Stimulated activated CD4-positive, alpha-beta T cell treated with anti-CD3 and anti-CD28 coated beads, Interleukin-12 subunit alpha, Interleukin-12 subunit beta, amount 100 ng/mL, for 48 hours (primary cell): ENCODE measurements around the gene KIAA0930.

Experiments
- DNase-seq, 3 donors: peaks; one replicate each; pipeline ENCODE4 v3.0.0-alpha.2; 2020; ENCODE audit warnings: low read depth in 2 of 3, low spot score in 1 of 3

Gene KIAA0930

DNA sequence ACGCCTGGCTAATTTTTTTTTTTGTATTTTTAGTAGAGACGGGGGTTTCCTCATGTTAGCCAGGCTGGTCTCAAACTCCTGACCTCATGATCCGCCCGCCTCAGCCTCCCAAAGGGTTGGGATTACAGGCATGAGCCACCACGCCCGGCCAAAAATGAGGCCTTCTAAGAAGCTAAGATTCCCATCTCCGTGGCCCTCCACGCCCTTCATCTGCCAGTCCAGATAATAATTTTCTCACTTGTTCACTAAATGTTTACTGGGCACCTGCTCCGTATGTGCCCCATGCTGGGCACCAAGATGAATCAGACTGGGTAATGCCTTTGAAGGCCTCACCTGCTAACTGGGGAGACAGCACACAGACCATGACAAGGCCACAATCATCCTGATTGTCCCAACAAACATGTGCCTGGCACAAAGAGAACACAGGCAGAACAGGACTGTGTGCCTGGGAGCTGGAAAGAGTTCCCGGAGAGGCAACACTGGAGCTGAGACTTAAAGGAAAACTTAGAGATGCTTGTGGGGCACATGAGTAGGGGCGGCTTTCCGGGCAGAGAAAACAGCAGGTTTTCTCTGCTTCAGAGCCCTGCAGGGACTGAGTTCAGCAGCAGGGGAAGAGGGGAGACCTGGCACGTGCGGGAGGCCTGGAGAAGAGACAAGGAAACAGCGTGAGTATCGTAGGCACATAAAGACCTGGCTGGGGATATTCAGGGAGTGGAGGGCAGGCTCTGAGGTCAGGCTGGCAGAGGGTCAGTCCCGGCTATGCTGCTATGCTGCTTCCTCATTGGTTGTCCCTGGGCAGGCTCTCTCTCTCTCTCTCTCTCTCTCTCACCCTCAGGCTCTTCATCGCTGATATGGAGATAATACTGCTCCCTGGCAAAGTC lies 2.4 kb downstream of the KIAA0930 start:
- no peak for DNase-seq

GRCh38 chr22:45237065-45237990 lies 3.4 kb downstream of the KIAA0930 start:
- DNase-seq: no peak

DNA sequence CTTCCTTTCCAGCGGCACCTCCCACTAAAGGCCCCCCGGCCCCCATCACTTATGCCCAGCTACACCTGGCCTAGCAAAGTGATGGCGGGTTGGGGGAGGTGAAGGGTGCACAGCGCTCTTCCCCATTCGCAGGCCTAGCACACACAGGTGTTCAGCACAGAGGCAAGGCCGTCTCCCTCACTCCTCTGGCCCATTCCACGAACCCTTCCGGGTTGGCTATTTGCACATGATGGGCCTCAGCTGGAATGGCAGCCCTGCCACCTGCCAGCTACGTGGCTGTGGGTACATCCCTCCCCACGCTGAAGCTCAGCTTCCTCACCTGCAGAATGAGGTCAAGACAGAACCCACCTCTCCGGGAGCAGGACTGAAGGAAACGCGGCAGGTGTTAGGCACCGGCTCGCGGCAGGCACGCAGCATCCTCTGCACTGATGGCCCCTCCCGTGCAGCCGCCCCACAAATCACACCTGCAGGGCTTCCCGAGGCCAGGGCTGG lies 4.8 kb downstream of the KIAA0930 start:
- no peak for DNase-seq

DNA sequence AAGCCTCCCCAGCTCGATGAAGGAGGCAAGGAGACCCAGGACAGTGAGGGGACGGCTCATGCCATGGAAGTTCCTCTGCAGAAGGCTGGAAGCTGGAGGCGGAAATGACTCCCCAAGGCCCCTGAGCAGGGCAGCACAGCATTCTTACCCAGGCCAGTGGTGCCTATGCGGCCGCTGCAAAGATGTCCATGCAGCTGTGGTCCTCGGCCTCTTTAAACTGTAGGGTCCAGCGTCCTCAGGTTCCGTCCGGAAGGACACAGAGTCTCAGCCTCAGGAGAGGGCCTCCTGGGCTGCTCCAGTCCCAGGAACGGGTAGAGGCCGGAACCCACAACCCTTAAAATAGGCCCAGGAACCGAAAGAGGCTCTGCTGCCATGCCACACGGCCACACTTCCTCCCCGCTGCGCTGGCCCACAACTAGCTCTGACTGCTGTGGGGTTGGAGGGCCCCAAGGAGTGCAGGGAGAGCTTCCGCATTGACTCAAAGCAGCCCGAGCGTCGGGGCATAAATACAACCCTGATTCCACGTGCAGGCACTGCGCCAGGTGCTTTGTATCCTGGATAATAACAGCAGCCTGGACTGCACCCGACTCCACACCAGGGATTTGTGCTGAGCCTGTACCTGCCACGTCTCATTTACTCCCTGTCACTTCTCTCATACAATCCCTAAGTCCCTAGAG lies 5.5 kb downstream of the KIAA0930 start:
- no peak for DNase-seq

GRCh38 chr22:45233827-45234226 lies 6.9 kb downstream of the KIAA0930 start:
- DNase-seq: no peak

- no peak for DNase-seq
Measured at GRCh38 chr22:45233386-45233785, 7.3 kb downstream of the KIAA0930 start.

DNA sequence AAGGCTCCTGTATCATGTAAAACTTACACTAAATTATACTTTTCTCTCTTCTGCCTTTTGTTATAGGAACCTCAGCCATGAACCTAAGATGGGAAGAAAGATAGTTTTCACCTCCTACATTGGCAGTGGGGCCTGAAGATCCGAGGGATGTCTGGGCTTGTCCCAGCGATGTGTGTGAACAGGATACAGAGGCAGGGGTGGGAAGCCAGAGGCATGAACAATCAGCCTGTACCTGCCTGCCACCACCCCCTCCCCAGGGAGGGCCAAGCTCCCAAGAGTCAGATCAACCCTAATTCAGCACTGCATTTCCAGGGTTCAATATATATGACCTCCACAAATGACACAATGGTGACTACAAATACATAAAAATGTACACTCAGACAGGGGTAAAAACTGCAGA lies 9.4 kb downstream of the KIAA0930 start:
- DNase-seq: no peak

GRCh38 chr22:45230026-45230721 lies 10.5 kb downstream of the KIAA0930 start:
- no peak for DNase-seq

DNA sequence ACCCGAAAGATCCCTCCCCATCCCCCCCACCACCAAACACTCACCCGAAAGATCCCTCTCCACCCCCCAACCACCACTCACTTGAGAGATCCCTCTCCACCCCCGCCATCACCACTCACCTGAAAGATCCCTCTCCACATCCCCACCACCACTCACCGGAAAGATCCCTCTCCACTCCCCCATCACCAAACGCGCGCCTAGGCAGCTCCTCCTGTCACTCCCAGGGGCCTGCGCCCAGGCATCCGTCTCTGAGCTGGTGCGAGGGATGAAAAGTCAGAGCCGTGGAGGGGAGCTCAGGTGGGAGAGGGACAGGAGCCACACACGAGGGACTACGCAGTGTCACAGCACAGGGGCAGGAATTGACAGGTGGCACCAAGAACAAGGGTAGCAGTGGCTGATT lies 11.5 kb downstream of the KIAA0930 start:
- DNase-seq: no peak

DNA sequence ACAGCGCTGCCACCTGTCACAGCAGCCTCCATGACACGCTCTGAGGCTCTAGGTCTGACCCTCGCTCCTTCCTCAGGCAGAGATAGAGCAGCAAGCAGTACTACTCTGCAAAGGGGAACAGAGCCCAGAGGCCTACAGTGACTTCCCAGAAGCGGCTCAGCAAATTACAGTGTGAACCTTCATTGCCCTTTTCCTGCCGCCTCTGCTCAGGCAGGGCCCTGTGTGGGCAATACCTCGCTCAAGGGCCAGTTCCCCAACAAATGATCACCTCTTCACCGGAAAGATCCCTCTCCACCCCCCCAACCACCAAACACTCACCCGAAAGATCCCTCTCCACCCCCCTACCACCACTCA lies 12.3 kb downstream of the KIAA0930 start:
- no peak for DNase-seq

DNA sequence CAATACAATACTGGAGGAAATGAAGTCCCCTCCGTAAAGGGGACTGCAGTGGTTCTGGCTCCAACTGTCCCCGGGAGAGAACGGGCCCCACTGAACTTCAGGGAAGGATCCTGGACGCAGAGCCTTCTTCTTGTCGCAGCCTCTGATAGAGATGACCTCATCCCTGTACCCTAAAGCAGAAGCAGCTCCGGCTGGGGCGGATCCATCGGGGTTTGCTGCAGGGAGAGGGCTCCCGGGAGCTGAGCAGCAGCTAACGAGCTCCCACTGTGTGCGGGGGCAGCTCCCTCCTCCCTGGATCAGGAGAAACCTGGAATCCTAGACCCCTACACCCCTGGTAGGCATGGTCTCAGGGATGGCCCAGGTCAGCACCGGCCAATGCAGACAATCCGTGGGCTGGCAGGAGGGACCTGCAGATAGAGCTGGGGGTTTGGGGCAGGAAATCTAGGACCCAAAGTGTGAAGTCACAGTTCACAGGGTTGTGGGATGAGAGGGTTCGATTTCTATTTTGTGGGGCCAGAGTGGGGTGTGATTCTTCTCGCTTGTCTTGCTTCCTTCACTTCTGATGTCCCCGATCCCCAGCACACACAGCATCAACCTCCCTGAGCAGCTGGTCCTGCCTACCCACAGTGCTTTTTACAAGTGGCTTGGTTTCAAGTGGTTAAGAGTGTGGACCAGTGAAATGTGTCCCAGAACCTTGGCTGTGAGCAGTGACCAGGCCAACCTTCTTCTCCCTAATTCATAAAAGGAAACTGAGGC lies 12.9 kb downstream of the KIAA0930 start:
- no peak for DNase-seq

DNA sequence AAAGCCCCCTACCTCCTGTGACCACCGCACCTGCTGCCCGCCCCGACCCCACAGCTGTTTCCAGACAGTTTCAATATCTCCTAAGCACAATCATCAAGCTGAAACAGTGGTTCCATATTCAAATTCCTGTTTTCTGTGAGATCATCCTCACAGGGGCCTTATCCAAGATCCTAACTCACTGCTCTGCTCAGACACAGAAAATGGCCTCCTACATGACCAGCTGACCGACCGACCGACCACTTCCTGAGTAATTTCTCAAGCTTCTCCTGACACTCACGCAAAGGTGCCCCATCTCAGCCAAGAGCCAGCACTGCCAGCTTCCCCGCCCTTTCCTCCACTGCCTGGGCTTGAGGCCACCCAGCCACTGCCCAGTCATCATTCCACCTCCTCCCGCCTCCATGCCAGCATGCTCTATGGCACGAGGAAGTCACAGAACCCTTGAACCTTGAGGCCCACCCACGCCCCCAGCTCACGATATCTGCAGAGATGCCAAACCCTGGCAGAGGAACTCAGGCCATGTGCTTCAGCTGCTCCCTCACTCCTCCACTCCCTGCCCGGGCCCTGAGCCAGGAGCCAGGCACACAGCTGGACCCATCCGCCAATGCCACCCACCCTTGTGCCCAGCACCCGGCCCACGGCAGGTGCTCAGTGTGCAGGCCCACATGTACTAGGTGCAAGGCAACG lies 14.0 kb downstream of the KIAA0930 start:
- DNase-seq: no peak

GRCh38 chr22:45225732-45226502 lies 14.8 kb downstream of the KIAA0930 start:
- no peak for DNase-seq

DNA sequence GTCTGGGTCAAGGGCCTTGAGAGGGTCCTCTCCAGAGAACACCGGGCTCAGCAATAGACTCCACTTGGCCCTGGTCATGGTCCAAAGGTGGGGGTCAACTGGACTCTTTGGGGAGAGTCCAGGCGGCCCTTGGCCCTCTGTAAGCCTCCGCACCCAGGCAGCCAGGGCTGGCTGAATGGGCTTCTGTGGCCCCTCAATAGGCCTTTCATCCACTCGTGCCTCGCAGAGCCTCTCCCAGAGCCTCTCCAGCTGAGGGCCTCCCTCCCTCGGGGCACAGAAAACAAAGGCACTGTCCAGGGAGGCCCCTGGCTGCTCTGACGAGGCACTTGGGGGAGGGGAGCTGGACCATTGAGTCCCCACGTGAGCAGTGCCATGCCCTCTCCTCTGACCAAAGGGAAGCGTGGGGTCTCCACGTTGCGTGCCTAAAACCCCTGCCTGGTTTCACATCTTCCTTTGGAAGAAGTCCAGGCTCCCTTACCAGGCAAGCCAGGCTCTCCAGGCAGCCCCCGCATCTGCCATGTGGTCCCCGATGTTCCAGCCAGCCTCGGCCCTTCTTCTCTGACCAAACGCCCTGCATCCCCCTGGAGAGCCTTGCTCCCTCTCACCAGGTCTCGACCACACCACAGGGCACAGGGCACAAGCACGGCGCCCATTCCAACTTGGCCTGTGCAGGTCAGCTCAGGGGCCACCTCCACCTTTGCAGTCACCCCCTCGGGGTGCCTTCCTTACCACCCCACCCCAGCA lies 15.5 kb downstream of the KIAA0930 start:
- no peak for DNase-seq

DNA sequence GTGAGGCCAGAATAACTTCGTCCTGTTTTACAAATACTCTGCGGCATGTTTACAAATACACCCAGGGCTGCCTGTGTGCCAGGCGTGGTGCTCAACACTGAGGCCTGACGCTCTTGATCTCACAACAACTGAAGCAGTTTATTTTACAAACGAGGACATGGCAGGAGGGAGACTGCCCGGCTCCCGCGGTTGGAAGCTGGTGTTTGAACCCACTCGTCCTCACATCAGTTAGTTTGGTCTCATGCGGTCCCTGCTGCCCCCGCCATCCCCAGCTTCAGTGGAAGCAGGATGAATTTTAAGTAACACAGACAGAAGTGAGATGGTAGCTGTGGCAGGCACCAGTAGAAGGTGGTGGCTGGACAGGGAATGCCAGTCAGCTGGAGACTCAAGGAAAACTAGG lies 16.4 kb downstream of the KIAA0930 start:
- no peak for DNase-seq

GRCh38 chr22:45223304-45224117 lies 17.2 kb downstream of the KIAA0930 start:
- no peak for DNase-seq

GRCh38 chr22:45221201-45221600 lies 19.5 kb downstream of the KIAA0930 start:
- no peak for DNase-seq
